Testis (tissue), 2 donors: ENCODE results near the gene KCNIP1.

Source experiments
- POLR2A ChIP-seq: fragments of 450-650 bp; IDR thresholded peaks from one replicate; pipeline ENCODE4 v1.6.1; 2017; ENCODE audit warnings: antibody characterized with exemption, mild to moderate bottlenecking, moderate library complexity
- TF ChIP-seq, protein P1 (sequence below), 3 experiments: fragments of 450-650 bp in 2 of 3; fragments of 200-600 bp in 1 of 3; sonication (generic) in 1 of 3; IDR thresholded peaks; one replicate each; pipeline ENCODE4 v1.5.1; 2016 to 2019; ENCODE audit warnings: antibody characterized with exemption in 3 of 3, mild to moderate bottlenecking in 2 of 3, moderate library complexity in 1 of 3

DNA sequence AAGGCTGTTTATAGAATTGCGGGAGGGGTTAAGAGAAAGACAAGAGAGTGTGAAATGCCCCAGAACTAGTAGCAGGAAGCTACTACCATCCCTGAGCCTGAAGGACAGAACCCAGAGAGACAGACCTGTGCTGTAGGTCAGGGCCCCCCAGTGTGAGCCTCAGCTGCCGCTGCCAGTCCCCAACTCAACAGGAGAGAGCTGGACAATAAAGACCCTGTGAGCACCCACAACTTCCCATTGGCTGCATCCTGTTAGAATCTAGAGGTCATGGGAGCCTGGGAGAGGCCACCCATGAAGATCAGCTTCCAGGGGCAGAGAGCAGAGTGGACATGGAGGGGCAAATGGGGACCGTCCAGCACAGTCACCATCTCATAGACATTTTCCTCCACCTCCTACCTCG is 152.5 kb downstream of the KCNIP1 start:
- TF ChIP-seq, protein P1, sequence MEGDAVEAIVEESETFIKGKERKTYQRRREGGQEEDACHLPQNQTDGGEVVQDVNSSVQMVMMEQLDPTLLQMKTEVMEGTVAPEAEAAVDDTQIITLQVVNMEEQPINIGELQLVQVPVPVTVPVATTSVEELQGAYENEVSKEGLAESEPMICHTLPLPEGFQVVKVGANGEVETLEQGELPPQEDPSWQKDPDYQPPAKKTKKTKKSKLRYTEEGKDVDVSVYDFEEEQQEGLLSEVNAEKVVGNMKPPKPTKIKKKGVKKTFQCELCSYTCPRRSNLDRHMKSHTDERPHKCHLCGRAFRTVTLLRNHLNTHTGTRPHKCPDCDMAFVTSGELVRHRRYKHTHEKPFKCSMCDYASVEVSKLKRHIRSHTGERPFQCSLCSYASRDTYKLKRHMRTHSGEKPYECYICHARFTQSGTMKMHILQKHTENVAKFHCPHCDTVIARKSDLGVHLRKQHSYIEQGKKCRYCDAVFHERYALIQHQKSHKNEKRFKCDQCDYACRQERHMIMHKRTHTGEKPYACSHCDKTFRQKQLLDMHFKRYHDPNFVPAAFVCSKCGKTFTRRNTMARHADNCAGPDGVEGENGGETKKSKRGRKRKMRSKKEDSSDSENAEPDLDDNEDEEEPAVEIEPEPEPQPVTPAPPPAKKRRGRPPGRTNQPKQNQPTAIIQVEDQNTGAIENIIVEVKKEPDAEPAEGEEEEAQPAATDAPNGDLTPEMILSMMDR (IDR thresholded peaks at IDR 0.05), result no peak
- TF ChIP-seq POLR2A, result no peak
